HG03469 (cell line): Measurements from ENCODE around the gene FGB.

Experiments
- ATAC-seq: cut with Tn5 transposase; IDR thresholded peaks from one replicate; pipeline ENCODE4 v1.9.1; 2021; ENCODE audit warnings: mild to moderate bottlenecking, moderate library complexity, moderate number of reproducible peaks; ENCODE audit not compliant: unreplicated experiment

The FGB gene

DNA sequence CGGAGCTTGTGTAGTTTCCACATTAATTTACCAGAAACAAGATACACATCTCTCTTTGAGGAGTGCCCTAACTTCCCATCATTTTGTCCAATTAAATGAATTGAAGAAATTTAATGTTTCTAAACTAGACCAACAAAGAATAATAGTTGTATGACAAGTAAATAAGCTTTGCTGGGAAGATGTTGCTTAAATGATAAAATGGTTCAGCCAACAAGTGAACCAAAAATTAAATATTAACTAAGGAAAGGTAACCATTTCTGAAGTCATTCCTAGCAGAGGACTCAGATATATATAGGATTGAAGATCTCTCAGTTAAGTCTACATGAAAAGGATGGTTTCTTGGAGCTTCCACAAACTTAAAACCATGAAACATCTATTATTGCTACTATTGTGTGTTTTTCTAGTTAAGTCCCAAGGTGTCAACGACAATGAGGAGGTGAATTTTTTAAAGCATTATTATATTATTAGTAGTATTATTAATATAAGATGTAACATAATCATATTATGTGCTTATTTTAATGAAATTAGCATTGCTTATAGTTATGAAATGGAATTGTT is at the start of gene FGB:
Gene FGB, plus strand, starts transcription at position 315 of the 558 bp plus-strand sequence. Its CDS starts 8 bp downstream, at position 323.
- ATAC-seq: no peak

DNA sequence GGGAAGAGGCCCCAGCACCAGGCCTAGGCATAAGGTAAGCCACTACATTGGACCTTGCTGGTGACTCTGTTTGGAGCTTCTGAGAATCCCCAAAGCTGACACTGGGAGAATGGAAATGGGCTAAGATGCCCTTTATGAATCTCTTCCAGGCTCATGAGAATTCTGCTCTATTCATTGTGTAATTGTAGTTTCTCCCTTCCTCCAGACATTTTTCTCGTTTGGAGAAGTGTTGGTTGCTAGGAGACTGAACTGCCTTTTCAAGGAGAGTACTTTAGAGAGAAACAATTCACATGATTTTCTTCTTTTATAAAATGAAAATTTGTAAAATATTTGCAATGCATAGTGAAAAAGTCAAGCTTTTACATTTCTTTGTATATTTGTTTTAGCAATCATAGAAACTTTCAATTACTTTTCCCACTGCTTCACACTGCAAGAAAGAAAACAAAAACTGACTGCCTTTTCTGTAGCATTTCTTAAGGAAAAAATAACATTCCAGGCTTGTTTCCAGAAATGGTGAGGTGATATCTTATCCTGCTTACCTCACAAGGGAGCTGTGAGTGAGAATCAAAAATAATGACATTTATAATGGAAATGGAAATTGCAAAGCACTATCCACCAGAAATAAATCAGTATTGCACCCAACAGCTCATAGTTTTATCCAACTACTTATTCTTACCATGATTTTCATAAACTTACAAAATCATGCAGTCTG is 46.3 kb upstream of the FGB start:
- no peak for ATAC-seq

DNA sequence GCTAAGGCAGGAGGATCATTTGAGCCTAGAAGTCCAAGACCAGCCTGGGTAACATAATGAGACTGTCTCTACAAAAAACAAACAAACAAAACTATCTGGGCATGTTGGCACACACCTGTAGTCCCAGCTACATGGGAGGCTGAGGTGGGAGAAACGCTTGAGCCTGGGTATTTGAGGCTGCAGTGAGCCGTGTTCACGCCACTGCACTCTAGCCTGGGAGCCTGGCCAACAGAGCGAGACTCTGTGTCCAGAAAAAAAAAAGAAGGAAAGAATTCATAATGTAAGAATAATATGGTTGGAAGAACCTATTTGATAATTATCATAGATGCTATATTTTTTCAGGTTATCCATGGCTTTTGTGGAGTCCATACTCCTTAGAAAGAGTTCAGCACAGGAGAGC is 45.2 kb upstream of the FGB start:
- no peak for ATAC-seq

DNA sequence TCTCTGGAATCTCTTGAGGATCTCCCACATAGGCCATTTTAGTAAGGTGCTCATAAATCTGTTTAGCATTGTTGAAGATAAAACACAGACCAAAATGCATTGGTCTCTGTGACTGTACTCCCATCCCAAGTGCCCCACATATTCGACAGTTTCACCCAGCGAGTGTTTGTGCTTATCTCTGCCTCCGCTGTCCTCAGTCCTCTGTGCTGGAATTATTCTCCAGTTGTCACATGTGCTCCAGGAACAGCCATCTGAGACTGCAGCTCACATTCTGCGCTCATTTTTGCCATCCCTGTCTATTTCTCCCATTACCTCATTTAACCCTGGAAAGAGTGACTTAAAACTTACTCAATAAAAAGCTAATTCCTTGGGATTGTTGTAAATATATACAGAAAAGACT is 43.6 kb upstream of the FGB start:
- ATAC-seq: no peak

DNA sequence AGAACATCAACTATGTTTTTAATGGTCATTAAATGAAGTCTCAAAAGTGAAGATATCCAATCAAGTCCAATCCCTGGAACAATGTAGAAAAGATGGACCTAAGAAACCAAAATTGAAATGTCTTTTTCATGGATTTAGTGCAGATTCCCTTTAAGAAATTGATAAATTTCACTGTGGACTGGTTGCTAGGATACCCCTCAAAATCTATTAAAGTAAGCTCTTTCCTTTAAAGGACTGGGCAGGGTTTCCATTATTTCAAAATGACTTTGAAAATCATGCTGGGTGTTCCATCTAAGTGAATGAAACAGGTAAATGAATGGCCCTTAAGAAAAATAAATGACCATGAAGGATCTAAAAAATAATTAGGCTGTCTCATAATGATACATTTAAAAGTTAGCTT is 41.2 kb upstream of the FGB start:
- ATAC-seq: no peak

DNA sequence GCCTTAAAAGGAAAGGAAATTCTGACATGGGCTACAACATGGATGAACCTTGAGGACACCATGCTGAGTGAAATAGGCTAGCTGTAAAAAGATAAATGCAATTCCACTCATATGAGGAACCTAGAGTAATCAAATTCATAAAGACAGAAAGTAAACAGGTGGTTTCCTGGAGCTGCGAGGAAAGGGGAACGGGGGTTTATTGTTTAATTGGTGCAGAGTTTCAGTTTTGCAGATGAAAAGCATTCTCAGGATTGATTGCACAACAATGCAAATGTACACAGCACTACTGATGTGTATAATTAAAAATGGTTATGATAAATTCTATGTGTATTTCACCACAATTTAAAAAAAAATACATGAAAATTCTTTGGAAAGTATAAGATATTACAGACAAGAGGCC is 36.7 kb upstream of the FGB start:
- ATAC-seq: peak; percentile 44

DNA sequence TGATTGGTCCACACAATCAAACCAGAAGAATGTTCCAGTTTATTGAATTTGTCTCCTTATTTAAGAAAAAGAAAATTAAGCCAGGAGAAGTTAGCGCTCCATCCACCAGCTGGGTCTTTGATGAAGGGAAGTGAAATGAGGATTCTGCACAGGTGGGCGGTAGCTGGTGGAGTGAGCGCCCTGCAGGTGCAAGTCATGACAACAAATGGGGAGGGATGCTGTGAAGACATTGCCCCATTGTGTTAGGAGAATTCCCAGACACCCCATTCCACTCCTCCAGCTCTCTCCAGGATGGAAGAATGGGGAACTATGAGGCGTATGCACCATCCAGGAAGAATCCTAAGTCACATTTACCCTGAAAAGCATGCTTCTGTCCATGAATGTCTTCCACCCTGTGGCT is 35.5 kb upstream of the FGB start:
- ATAC-seq: no peak

DNA sequence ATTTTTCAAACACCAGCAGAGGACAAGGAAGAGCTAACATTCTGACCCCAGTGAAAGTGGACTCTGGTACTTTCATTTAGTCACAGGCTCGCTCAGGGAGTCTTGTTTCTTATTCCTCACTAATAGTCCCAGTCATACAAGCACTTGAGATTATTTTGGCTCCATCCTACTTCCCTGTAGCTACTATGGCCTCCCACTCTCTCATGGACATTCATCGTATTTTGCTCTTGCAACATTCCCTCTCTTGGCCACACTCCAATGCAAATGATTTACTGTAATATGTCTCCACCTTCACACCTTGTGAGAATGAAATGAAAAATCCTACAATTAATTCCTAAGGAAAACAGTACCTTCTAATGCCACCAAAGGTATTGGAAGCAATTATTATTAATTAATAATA is 33.9 kb upstream of the FGB start:
- no peak for ATAC-seq

DNA sequence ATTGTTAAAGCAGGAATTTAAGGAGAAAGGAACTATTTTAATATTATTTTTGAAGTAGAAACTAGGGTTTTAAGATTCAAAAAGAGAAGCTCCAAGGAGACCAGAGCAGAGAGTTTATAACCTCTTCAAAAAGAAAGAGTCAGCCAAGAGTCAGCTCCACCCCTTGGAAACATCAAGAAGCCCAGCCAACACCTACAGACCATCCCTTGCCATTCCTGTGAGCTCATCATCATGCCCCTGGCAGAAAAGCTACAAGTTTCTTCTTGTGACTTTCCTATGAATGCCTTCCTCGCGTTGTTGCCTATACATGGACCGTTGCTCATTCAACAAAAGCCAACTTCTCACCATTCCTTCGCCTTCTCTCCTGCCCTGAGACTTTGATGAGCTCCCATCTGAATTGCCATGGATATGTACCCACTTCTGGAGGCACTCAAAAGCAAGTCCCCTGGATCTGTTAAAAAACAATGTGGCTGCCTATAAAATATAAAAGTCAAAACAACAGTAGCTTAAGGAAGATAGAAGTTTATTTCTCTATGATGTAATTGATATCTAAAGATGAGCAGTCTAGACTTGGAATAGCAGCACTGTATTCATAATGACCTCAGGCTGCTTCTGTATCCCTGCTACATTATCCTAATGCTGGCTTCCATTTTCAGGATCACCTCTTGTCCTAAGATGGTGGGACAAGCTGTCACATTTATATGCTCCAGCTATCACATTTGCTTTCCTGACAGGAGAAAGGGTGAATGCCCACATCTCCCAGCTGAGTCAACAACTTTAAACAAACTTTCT is 32.9 kb upstream of the FGB start:
- ATAC-seq: no peak

DNA sequence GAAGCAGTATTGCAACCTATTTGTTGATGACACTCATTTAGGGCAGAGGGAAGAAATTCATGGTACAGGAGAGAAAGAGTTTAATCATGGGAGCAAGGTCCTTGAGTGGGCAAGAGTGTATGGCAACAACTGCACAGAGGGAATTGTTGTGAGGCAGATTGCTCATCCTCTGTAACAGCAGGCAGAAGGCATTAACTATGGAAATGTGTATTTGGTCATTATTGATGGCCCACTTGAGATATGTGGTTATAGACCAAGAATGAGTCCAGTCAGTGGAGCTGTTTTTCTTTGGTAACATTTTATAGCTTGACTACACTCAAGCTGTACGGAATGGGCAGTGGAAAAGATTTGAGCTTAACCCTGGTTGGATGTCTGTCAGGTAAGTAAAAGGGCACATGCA is 28.5 kb upstream of the FGB start:
- ATAC-seq: no peak

DNA sequence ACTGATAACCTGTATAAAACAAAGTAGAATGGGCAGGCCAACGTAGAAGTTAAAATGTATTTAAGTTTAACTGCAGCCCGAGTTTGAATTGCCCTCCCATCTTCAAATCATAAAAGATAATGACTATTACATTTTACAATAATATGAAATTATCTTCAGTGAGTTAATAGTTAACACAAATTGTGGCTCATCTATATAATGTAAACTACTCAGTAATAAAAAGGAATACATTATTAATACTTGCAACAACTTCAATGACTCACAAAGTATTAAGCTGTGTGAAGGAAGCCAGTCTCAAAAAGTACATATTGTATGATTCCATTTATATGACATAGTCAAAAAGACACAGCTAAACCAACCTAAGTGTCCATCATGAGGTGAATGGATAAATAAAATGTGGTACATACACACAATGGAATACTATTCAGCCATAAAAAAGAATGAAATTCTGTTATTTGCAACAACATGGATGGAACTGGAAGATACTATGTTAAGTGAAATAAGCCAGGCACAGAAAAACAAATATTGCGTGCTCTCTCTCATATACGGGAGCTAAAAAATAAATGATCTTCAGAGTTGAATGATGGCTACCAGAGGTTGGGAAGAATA is 20.4 kb upstream of the FGB start:
- no peak for ATAC-seq

DNA sequence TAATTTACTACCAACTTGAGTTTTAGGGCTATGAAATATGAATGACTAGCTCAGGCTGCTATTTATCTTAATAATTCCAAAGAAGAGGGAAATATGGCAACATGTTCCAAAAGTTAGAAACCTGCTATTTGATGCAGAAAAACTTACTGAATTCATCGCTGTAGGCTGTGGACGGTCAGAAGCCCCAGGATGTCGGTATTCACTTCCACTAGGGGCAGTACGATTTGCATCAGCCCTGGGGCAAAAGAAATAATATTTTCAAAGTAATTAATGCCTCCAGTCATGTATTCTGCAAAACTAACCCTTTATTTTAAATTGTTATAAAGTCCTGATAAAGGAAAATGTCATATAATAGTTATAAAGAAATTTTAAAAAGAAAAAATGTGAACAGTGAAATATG is 17.1 kb upstream of the FGB start:
- ATAC-seq: no peak

DNA sequence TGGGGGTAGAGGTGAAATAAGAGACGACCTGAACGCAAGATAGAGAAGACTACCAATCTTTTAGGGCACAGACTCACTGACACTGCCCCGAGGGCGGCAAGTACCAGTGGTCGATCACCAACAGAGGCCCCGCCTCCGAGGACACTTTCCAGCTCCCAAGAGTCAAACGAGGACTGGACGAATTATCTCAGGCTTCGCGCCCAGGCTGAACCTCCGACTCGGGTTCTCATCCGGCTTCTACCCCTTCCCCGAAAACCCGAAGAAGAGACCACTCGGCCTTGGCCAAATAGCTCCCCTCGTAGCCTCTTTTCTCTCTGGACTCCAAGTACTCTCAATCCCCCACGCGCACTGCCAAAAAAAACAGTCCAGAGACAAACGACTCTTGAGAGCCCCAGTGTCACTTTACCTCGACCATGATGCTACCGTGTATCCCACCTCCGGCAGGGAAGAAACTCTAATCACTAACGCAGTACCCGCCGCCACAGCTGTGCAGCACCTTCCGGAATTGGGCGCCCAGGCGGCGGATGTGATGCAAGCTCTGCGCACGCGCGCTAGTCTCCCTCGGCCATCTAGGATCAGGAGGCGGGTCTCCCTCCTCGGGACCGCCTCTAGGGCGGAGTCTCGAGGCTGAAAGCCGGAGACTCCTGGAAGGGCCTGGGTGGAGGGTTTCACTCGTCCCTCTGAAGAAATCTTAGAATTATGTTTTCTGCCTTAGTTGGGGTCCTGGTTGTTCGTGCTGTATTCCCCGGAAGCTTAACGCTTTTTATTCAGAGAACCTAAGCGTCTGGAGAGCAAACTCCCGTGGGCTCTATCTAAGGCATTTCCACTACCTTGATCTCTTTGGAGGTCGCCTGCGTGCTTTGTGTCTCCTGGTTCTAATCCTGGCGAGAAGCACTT is 12.7 kb upstream of the FGB start, which contains the start of gene PLRG1:
Gene PLRG1, minus strand, starts transcription at position 507 of the 897 bp plus-strand sequence. Its CDS starts 92 bp downstream, at position 415.
- ATAC-seq: peak; percentile 98

DNA sequence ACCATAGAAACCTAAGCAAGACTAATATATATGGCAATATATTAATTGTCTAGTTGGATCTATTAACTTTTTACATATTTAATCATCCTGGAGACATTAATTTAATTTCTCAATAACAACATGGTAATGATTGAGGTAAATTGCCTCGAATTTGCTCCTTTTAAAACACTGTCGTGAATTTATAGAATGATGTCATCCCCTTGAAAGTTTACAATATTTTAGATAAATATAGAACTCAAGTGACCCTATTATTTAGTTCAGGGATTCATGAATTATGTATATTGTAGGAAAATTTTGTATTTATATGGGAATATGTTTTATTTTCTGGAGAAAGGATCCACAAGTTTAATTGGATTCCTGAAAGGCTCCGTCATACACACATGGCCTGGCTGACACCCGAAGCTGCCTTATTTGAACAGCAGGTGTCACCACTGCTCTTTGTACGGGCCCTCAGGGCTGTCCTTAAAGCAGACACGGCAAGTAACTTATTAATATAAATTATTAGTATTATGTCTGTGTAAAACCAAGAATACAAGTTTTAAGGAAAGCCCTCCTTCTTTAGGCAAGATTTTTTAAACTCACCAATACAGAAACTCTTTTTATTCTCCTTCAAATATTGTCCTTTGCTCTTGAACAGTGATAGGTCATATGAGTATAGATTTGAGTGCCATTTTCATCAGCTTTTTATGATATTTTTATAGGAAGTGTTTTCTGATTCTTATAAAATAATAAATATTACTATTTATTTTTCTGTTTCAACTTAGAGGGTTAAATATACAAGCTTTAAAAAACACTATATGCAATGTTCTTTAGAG is 10.7 kb upstream of the FGB start:
- peak; percentile 50 for ATAC-seq

DNA sequence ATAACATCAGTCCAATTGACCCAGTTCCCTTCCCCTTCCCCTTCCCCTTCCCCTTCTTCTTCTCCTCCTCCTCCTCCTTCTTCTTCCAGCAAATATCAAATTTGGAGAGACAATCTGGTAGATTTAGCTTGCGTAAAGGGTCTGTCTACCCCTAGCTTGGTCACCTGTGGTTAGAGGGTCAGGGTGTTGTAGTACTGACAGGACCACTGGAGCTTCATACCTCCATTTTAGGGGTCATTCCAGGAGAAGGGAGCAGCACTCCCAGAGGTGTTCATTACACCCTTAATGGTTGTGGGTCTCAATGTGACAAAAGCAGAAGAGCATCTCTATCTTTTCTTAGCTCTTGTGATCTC is 3.7 kb upstream of the FGB start:
- ATAC-seq: peak; percentile 16

DNA sequence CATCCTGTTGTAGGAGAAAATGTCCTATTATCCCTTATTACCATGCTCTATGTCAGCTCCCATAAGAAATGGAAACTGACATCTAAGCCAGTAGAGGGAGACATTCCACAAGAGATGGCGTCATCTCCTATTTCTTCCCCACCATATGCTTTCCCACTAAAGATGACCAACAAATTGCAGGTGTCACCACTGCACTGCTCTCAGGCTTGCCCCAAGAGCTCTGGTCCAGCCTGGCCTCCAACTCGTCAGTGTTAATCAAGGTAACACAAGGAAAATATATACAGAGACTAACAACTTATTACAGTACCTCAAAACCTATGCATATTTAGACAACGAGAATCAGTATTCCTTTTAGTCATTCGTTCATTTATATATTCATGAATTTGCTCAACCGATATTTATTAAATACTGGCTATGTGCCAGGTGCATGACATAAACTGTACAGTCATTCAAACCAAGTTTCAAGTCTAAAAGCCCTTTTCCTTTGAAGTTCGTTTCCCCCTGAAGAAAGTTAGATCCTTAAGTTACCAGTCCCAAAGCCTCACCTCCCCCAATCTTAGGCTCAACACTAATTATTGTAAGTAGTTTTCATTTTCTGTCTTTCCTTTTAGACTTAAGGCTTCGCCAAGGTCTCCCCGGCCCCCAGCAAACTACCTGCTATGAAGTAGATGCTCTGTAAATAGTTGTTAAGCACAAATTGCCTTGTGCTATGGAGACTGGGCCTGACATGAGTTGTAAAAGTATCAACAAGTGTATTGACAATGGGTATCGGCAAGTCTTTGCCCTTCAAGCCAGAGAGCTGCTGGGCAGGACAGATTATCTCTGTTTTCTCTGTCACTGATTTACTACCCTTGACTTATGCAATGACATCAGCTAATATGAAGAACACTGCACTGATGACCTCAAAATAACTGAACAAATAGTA is 3.1 kb upstream of the FGB start:
- peak; percentile 79 for ATAC-seq

DNA sequence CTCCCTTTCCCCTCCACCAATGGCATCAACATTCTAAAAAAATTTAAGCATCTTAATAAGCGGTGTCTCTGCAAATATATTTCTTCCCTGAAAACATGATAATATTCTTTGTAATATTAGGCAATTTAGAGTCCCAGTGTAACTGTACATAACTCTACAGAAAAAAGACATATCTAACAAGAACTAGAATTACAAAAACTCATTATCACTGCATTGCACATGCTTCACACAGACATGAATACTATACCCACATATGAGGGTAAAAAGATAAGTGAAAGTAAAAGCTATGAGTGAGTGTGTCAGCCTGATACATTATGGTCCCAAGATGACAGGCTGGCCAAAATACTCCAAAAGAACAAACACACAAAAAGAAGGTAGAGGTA is 2.4 kb upstream of the FGB start:
- ATAC-seq: no peak

DNA sequence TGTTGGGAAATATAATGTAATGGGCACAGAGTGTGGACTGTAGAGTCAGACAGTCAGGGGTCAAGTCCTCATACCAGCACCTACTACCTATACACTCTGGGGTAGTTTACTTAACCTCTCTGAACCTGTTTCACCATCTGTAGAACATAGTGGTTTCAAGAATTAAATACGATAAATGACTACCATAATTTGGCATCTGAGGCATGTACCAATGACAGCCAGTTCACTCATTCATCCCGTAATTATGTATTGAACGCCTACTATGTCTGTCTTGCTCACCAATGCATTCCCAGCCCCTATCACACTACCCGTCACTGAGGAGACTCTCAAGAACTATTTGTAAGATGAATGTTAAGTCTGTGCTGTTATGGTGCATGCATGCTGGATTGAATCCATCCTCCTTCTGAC is 2.0 kb upstream of the FGB start:
- ATAC-seq: no peak

DNA sequence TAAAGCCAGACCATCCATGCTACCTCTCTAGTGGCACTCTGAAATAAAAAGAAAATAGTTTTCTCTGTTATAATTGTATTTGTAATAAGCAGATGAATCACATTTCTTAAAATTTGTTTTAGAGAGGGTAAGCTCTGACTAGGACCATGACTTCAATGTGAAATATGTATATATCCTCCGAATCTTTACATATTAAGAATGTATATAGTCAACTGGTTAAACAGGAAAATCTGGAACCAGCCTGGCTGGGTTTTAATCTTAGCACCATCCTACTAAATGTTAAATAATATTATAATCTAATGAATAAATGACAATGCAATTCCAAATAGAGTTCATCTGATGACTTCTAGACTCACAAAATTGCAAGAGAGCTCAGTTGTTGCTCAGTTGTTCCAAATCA is 1.5 kb downstream of the FGB start:
- no peak for ATAC-seq
